Ishikawa (cell line): Measurements from ENCODE around the gene GAL3ST1.

Experiments used
- CEBPB ChIP-seq: IDR thresholded peaks from 2 replicates; pipeline ENCODE4 v1.6.1; 2012
- EGR1 ChIP-seq: IDR thresholded peaks from 2 replicates; pipeline ENCODE4 v1.6.1; 2012
- EP300 ChIP-seq: IDR thresholded peaks from 2 replicates; pipeline ENCODE4 v1.6.1; 2012; ENCODE audit warnings: borderline replicate concordance
- FOXM1 ChIP-seq: IDR thresholded peaks from 2 replicates; pipeline ENCODE4 v1.6.1; 2012; ENCODE audit warnings: low read depth, borderline replicate concordance
- MAX ChIP-seq: IDR thresholded peaks from 2 replicates; pipeline ENCODE4 v1.6.1; 2012
- NFIC ChIP-seq: IDR thresholded peaks from 2 replicates; pipeline ENCODE4 v1.6.1; 2012
- RAD21 ChIP-seq: IDR thresholded peaks from 2 replicates; pipeline ENCODE4 v1.6.1; 2012; ENCODE audit warnings: low read depth
- REST ChIP-seq: IDR thresholded peaks from 2 replicates; pipeline ENCODE4 v1.6.1; 2012; ENCODE audit warnings: low read depth, mild to moderate bottlenecking
- TAF1 ChIP-seq: IDR thresholded peaks from 2 replicates; pipeline ENCODE4 v1.6.1; 2012; ENCODE audit warnings: low read depth, mild to moderate bottlenecking
- TCF12 ChIP-seq: IDR thresholded peaks from 2 replicates; pipeline ENCODE4 v1.6.1; 2012; ENCODE audit warnings: low read depth
- TEAD4 ChIP-seq: IDR thresholded peaks from 2 replicates; pipeline ENCODE4 v1.6.1; 2012
- YY1 ChIP-seq: IDR thresholded peaks from 2 replicates; pipeline ENCODE4 v1.6.1; 2012; ENCODE audit warnings: low read depth

GRCh38 chr22:30580896-30581295, 6.4 kb upstream of the GAL3ST1 start:
- no peak for TF ChIP-seq EGR1
- no peak for TF ChIP-seq TCF12
- TF ChIP-seq EP300: no peak
- no peak for TF ChIP-seq FOXM1
- no peak for TF ChIP-seq YY1
- no peak for TF ChIP-seq TAF1
- no peak for TF ChIP-seq TEAD4
- no peak for TF ChIP-seq RAD21
- no peak for TF ChIP-seq MAX
- TF ChIP-seq CEBPB: no peak
- TF ChIP-seq REST: no peak
- no peak for TF ChIP-seq NFIC
